Adrenal gland (tissue), 12 donors: ENCODE data around the gene AMN. TPM values are rescaled to one million over a fixed set of nuclear protein-coding genes. Genes with fewer than 3 reads are reported as not detected.

Experiments used
- DNase-seq, 7 donors: peaks; one replicate each; pipeline ENCODE4 v3.0.0-alpha.2; 2019 to 2020
- H3K27ac ChIP-seq, 5 donors: fragments of 200-600 bp; sonication (generic) in 4 of 5; 1 replicate in 3 of 5; 2 replicates in 2 of 5; pipeline versions ENCODE4 v1.5.1 to v1.8.0; 2016 to 2020; ENCODE audit warnings: mild to moderate bottlenecking in 1 of 5
- H3K27me3 ChIP-seq: fragments of 200-600 bp; 2 replicates; pipeline ENCODE4 v1.8.0; 2021
- H3K36me3 ChIP-seq, 2 donors: fragments of 200-600 bp; replicated peaks in 1 of 2; 1 replicate in 1 of 2; 2 replicates in 1 of 2; pipeline versions ENCODE4 v1.5.1 to v1.8.0; 2018 to 2022
- H3K4me1 ChIP-seq, 2 donors: fragments of 200-600 bp; replicated peaks in 1 of 2; 1 replicate in 1 of 2; 2 replicates in 1 of 2; pipeline versions ENCODE4 v1.5.1 to v1.8.0; 2018 to 2021
- H3K4me3 ChIP-seq, 4 donors: fragments of 200-600 bp; sonication (generic) in 3 of 4; one replicate each; pipeline ENCODE4 v1.5.1; 2016 to 2018
- H3K9me3 ChIP-seq, 3 donors: fragments of 200-600 bp; sonication (generic) in 1 of 3; replicated peaks in 1 of 3; 1 replicate in 2 of 3; 2 replicates in 1 of 3; pipeline versions ENCODE4 v1.5.1 to v1.8.0; 2016 to 2021
- CTCF ChIP-seq, 6 experiments: fragments of 450-650 bp in 4 of 6; fragments of 200-600 bp in 2 of 6; sonication (generic) in 1 of 6; IDR thresholded peaks; 1 replicate in 5 of 6; 2 replicates in 1 of 6; pipeline versions ENCODE4 v1.5.1 to v1.8.0; 2016 to 2021; ENCODE audit warnings: antibody characterized with exemption in 6 of 6, mild to moderate bottlenecking in 2 of 6, moderate library complexity in 1 of 6
- POLR2A ChIP-seq, 2 donors: fragments of 450-650 bp; IDR thresholded peaks; one replicate each; pipeline ENCODE4 v1.6.1; 2017; ENCODE audit warnings: antibody characterized with exemption in 2 of 2, mild to moderate bottlenecking in 2 of 2, moderate library complexity in 1 of 2
- WGBS, 4 donors: extraction: QIAGEN DNeasy Blood & Tissue Kit in 2 of 4; methylation state at CpG; one replicate each; pipeline versions ENCODE4 v1.1.5 to v1.1.7; 2013 to 2017; 5-methylcytosine and 5-hydroxymethylcytosine counted together
- intact Hi-C, 2 donors: fragments of 100-400 bp; cut with DNase I; formaldehyde crosslinking; loops; one replicate each; pipeline versions ENCODE4 v1.14.1 to v1.15.0; 2022 to 2023
- polyA plus RNA-seq, 3 donors: library from polyadenylated mRNA; stranded (reverse); fragments of 200-250 nt in 2 of 3; fragments of 350-450 nt in 1 of 3; fragmentation: Illumina TruSeq in 1 of 3; extraction: RNeasy Lipid Tissue Mini Kit (QIAGEN cat#74804) in 1 of 3; gene quantifications; one replicate each; pipeline ENCODE4 v1.2.3, GENCODE V29; 2013 to 2014
- total RNA-seq, 9 donors: library from RNA; depleted of rRNA in 4 of 9; stranded (reverse); fragments of >200 nt in 4 of 9; fragments of 120-200 nt in 1 of 9; fragmentation: NEBNext Ultra II Directional in 1 of 9; extraction: Animal tissue kit (Norgen Biotek cat#: 25700) in 1 of 9; gene quantifications; one replicate each; pipeline versions ENCODE4 v1.1.0 to v1.2.4, GENCODE V29; 2013 to 2023
- donor health status: healthy with polysubstance abuse.
- donor health status: Bipolar disorder and iron deficiency.
- donor health status: DM: yes; HTN: yes; CAD: no.
- donor health status: DM: no; HTN: no; CAD: no.
- donor health status: DM: no; HTN: no; CAD: no.
- donor health status: DM: yes; HTN: yes; CAD: no.

The AMN gene
- total and polyA plus RNA-seq, 12 donors, result 0.07 to 3.6 (median 0.35) TPM; not detected in 4

GRCh38 chr14:102917056-102917385 is 5.4 kb upstream of the AMN start:
- WGBS, 4 donors, result 74 to 88% (median 83%) methylated on average over 1 to 6 of the region's 6 CpGs
- no peak overlapping the region for H3K27ac ChIP-seq
- no peaks in the 10 kb centered on the region for H3K9me3 ChIP-seq
- no peaks in the 10 kb centered on the region for H3K4me1 ChIP-seq
- no peaks in the 10 kb centered on the region for H3K27me3 ChIP-seq
- DNase-seq, result no peak
- TF ChIP-seq CTCF (IDR thresholded peaks at IDR 0.05) (no peak), POLR2A (IDR thresholded peaks at IDR 0.05) (no peak)
- H3K36me3 ChIP-seq, result no peaks in the 10 kb centered on the region
- H3K4me3 ChIP-seq, result no peak overlapping the region
- intact Hi-C loops, result loop anchor here (5.0 kb wide), 4 partner anchors 140 to 225 kb away; partner anchors contain the start of gene TRAF3 (in 1 of the 2)

- H3K4me3 ChIP-seq, result no peak overlapping the region
- TF ChIP-seq CTCF (IDR thresholded peaks at IDR 0.05) (peak; percentile 39 to 70 (median 58)), POLR2A (IDR thresholded peaks at IDR 0.05) (no peak)
- no peak overlapping the region for H3K27ac ChIP-seq
- H3K9me3 ChIP-seq, result no peaks in the 10 kb centered on the region
- peak in 6 of 7 donors; percentile 49 to 80 (median 60) for DNase-seq
- no peaks in the 10 kb centered on the region for H3K27me3 ChIP-seq
- H3K36me3 ChIP-seq, result no peaks in the 10 kb centered on the region
- peaks cover 0 to 2% of the 10 kb centered on the region in 2 donors for H3K4me1 ChIP-seq
- WGBS, 4 donors, result 25 to 39% (median 37%) methylated on average over 1 to 12 of the region's 12 CpGs
- intact Hi-C loops, result loop anchor here (5.0 kb wide), 4 partner anchors 140 to 225 kb away; partner anchors contain the start of gene TRAF3 (in 1 of the 2)
These were observed 4.8 kb upstream of the AMN start for GRCh38 chr14:102917469-102918211.

- 50 to 59% (median 55%) methylated on average over 2 of the region's 2 CpGs for WGBS, 4 donors
- Histone ChIP-seq H3K9me3 (no peaks in the 10 kb centered on the region), H3K27ac (no peak overlapping the region), H3K4me3 (no peak overlapping the region), H3K27me3 (no peaks in the 10 kb centered on the region), H3K4me1 (peaks cover 0 to 10% of the 10 kb centered on the region in 2 donors), H3K36me3 (no peaks in the 10 kb centered on the region)
- TF ChIP-seq POLR2A (IDR thresholded peaks at IDR 0.05), result no peak
- TF ChIP-seq CTCF (IDR thresholded peaks at IDR 0.05), result no peak
- DNase-seq, result no peak
- intact Hi-C loops, result loop anchor here (5.0 kb wide), 4 partner anchors 141 to 226 kb away; partner anchors contain the start of gene TRAF3 (in 1 of the 2)
These were observed 4.0 kb upstream of the AMN start for GRCh38 chr14:102918438-102918837.

- Histone ChIP-seq H3K4me3 (no peak overlapping the region), H3K9me3 (no peaks in the 10 kb centered on the region), H3K4me1 (peaks cover 0 to 11% of the 10 kb centered on the region in 2 donors), H3K27me3 (peaks cover 3% of the 10 kb centered on the region), H3K27ac (no peak overlapping the region), H3K36me3 (no peaks in the 10 kb centered on the region)
- no peak for DNase-seq
- TF ChIP-seq CTCF (IDR thresholded peaks at IDR 0.05) (no peak), POLR2A (IDR thresholded peaks at IDR 0.05) (no peak)
- intact Hi-C loops, result no loop called here
- WGBS, 4 donors, result 88 to 94% (median 89%) methylated on average over 5 of the region's 5 CpGs
These were observed 2.0 kb upstream of the AMN start for GRCh38 chr14:102920273-102920997.
